Fibroblast of lung (primary cell): ENCODE measurements around the gene ATRNL1. TPM values are rescaled to one million over a fixed set of nuclear protein-coding genes. Genes with fewer than 3 reads are reported as not detected.

Experiments used
- DNase-seq, 2 donors: peaks; one replicate each; pipeline versions ENCODE4 v3.0.0 to v3.0.0-alpha.2; 2010; ENCODE audit warnings: low read depth in 2 of 2
- H2AFZ ChIP-seq: 2 replicates; pipeline ENCODE4 v1.5.1; 2012; ENCODE audit warnings: low read length, control low read depth, inconsistent platforms
- H3K27ac ChIP-seq: 2 replicates; pipeline ENCODE4 v1.5.1; 2011; ENCODE audit warnings: low read length, control low read depth; ENCODE audit not compliant: insufficient read depth
- H3K27me3 ChIP-seq: 2 replicates; pipeline ENCODE4 v1.5.1; 2011; ENCODE audit warnings: mild to moderate bottlenecking, low read length; ENCODE audit not compliant: control insufficient read depth, insufficient read depth
- H3K36me3 ChIP-seq: 2 replicates; pipeline ENCODE4 v1.5.1; 2011; ENCODE audit warnings: low read length; ENCODE audit not compliant: control insufficient read depth, insufficient read depth
- H3K4me1 ChIP-seq: 2 replicates; pipeline ENCODE4 v1.5.1; 2011; ENCODE audit warnings: low read length; ENCODE audit not compliant: control insufficient read depth, insufficient read depth; ENCODE audit errors: extremely low read depth
- H3K4me2 ChIP-seq: 2 replicates; pipeline ENCODE4 v1.5.1; 2011; ENCODE audit warnings: low read length, control low read depth; ENCODE audit not compliant: insufficient read depth; ENCODE audit errors: extremely low read depth
- H3K4me3 ChIP-seq, 4 experiments: fragments of 200-600 bp in 1 of 4; sonication (generic) in 1 of 4; replicated peaks in 1 of 4; 2 replicates each; pipeline ENCODE4 v1.5.1; 2011 to 2016; ENCODE audit warnings: low read length in 4 of 4, low read depth in 3 of 4, mild to moderate bottlenecking in 3 of 4, control low read depth in 2 of 4, inconsistent platforms in 1 of 4, mixed read lengths in 1 of 4; ENCODE audit not compliant: insufficient read depth in 1 of 4; ENCODE audit errors: control extremely low read depth in 1 of 4
- H3K79me2 ChIP-seq: 2 replicates; pipeline ENCODE4 v1.5.1; 2012; ENCODE audit warnings: mild to moderate bottlenecking, low read length, inconsistent platforms; ENCODE audit not compliant: control insufficient read depth, insufficient read depth
- H3K9ac ChIP-seq: 2 replicates; pipeline ENCODE4 v1.5.1; 2011; ENCODE audit warnings: mild to moderate bottlenecking, low read length, control low read depth; ENCODE audit not compliant: insufficient read depth
- H3K9me3 ChIP-seq: 2 replicates; pipeline ENCODE4 v1.5.1; 2012; ENCODE audit warnings: low read depth, low read length; ENCODE audit not compliant: control insufficient read depth, insufficient read depth
- H4K20me1 ChIP-seq: 2 replicates; pipeline ENCODE4 v1.5.1; 2011; ENCODE audit warnings: low read length; ENCODE audit not compliant: control insufficient read depth, insufficient read depth; ENCODE audit errors: extremely low read depth
- EZH2 ChIP-seq: IDR thresholded peaks from 2 replicates; pipeline ENCODE4 v1.5.1; 2012; ENCODE audit warnings: low read length, control low read depth, mild to moderate bottlenecking; ENCODE audit errors: missing control alignments
- polyA plus RNA-seq, 2 donors: library from polyadenylated mRNA; depleted of rRNA in 1 of 2; stranded (reverse) in 1 of 2; unstranded in 1 of 2; fragments of >200 nt; gene quantifications; 2 replicates each; pipeline ENCODE4 v1.2.1, GENCODE V29; 2011 to 2012; ENCODE audit warnings: missing spikeins in 1 of 2
- total RNA-seq: library from RNA; depleted of rRNA; stranded (reverse); fragments of >200 nt; gene quantifications from 2 replicates; pipeline ENCODE4 v1.2.1, GENCODE V29; 2014
- TF ChIP-seq, protein P1 (sequence below), 2 donors: IDR thresholded peaks in 1 of 2; conservative IDR thresholded peaks in 1 of 2; 1 replicate in 1 of 2; 2 replicates in 1 of 2; pipeline ENCODE4 v1.5.1; 2011 to 2012; ENCODE audit warnings: low read length in 2 of 2, control low read depth in 1 of 2, inconsistent platforms in 1 of 2, low read depth in 1 of 2, mild to moderate bottlenecking in 1 of 2

ATRNL1 gene
- total and polyA plus RNA-seq, 2 donors (not counting 1 experiment from before 2014, with no cell fraction given) = 0.33 TPM

DNA sequence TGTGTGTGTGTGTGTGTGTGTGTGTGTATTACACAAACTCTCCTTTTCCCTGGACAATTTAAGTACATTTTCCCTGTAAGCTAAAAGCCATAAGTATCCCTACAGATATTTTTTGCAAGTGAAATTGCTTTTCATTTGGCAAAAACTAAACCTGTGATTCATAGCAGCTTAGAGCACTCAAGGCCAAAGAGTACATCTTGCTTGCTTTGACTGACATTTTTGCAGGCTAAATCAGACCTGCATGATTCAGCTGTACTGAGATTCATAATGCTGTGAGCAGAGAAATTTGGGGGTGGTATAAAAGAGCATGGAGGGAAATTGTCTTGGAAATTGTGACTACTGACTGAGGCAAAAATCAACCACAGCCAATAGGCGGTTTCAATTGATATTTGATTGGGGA, 679.4 kb downstream of the ATRNL1 start:
- H3K27me3 ChIP-seq = no peaks in the 10 kb centered on the region
- no peak overlapping the region for H3K27ac ChIP-seq
- no peaks in the 10 kb centered on the region for H3K9me3 ChIP-seq
- no peak overlapping the region for H3K9ac ChIP-seq
- no peaks in the 10 kb centered on the region for H4K20me1 ChIP-seq
- H3K4me1 ChIP-seq = peaks cover 4% of the 10 kb centered on the region
- peak overlapping the region; percentile 15 for H3K4me2 ChIP-seq
- no peak for TF ChIP-seq EZH2
- TF ChIP-seq, protein P1, sequence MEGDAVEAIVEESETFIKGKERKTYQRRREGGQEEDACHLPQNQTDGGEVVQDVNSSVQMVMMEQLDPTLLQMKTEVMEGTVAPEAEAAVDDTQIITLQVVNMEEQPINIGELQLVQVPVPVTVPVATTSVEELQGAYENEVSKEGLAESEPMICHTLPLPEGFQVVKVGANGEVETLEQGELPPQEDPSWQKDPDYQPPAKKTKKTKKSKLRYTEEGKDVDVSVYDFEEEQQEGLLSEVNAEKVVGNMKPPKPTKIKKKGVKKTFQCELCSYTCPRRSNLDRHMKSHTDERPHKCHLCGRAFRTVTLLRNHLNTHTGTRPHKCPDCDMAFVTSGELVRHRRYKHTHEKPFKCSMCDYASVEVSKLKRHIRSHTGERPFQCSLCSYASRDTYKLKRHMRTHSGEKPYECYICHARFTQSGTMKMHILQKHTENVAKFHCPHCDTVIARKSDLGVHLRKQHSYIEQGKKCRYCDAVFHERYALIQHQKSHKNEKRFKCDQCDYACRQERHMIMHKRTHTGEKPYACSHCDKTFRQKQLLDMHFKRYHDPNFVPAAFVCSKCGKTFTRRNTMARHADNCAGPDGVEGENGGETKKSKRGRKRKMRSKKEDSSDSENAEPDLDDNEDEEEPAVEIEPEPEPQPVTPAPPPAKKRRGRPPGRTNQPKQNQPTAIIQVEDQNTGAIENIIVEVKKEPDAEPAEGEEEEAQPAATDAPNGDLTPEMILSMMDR (conservative IDR thresholded peaks at IDR 0.05 in 1 of 2, IDR thresholded peaks at IDR 0.05 in 1 of 2; ENCODE audit: low read depth in 1 of 2, low read length in 2 of 2) = no peak
- H3K36me3 ChIP-seq = no peaks in the 10 kb centered on the region
- no peaks in the 10 kb centered on the region for H3K79me2 ChIP-seq
- no peak overlapping the region for H3K4me3 ChIP-seq
- DNase-seq = peak; percentile 79 to 92
- H2AFZ ChIP-seq = no peak overlapping the region

DNA sequence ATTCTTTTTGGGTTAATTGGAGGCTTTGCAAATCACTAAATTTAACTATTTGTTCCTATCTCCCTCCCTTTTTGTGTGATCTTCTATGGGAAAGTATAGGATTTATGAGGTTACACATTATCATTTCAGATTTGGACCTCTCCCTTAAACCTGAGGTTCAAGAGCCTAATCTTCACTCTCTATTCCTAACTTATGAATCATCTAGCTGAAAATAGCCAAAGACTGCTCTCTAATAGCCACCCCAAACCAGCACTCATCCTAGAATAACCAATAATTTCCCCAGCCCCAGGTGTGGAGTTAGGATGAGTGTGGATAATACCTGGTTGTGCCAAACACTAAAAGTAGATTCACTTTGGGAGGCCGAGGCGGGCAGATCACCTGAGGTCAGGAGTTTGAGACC, 680.7 kb downstream of the ATRNL1 start:
- H3K4me2 ChIP-seq = no peak overlapping the region

DNA sequence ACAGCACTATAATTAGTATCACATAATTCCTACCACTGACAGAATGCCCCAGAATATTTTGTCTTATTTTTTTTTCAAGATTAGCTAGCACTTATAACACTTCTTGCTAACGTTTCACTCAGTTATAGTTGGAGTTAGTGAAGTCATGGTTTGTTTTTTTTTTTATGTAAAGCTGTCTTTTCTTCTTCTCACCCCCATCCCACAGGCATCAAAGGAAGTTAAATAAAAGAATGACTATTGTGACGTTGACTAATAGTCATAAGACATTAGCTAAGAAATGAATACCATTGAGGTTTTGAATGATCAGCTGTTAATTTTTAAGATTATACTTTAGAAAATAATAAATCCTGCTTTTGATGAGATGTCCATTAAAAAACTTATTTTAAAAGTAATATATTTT, 681.6 kb downstream of the ATRNL1 start:
- H3K4me3 ChIP-seq = no peak overlapping the region
- no peaks in the 10 kb centered on the region for H4K20me1 ChIP-seq
- DNase-seq = peak in 1 of 2 donors; percentile 14
- TF ChIP-seq, protein P1 (conservative IDR thresholded peaks at IDR 0.05 in 1 of 2, IDR thresholded peaks at IDR 0.05 in 1 of 2; ENCODE audit: low read depth in 1 of 2, low read length in 2 of 2) = no peak
- TF ChIP-seq EZH2 = no peak
- no peaks in the 10 kb centered on the region for H3K9me3 ChIP-seq
- H3K79me2 ChIP-seq = no peaks in the 10 kb centered on the region
- H3K4me1 ChIP-seq = peaks cover 4% of the 10 kb centered on the region
- no peak overlapping the region for H3K9ac ChIP-seq
- no peak overlapping the region for H3K27ac ChIP-seq
- H2AFZ ChIP-seq = no peak overlapping the region
- no peak overlapping the region for H3K4me2 ChIP-seq
- no peaks in the 10 kb centered on the region for H3K27me3 ChIP-seq
- H3K36me3 ChIP-seq = no peaks in the 10 kb centered on the region

More for the DNA sequence above, 680.7 kb downstream of the ATRNL1 start:
- no peak overlapping the region for H2AFZ ChIP-seq
- no peaks in the 10 kb centered on the region for H3K79me2 ChIP-seq
- no peaks in the 10 kb centered on the region for H3K9me3 ChIP-seq
- H3K27ac ChIP-seq = no peak overlapping the region
- H3K4me3 ChIP-seq = no peak overlapping the region
- TF ChIP-seq, protein P1 (conservative IDR thresholded peaks at IDR 0.05 in 1 of 2, IDR thresholded peaks at IDR 0.05 in 1 of 2; ENCODE audit: low read depth in 1 of 2, low read length in 2 of 2) = no peak
- TF ChIP-seq EZH2 = no peak
- no peaks in the 10 kb centered on the region for H3K27me3 ChIP-seq
- H3K9ac ChIP-seq = no peak overlapping the region
- no peaks in the 10 kb centered on the region for H3K36me3 ChIP-seq
- H3K4me1 ChIP-seq = peaks cover 4% of the 10 kb centered on the region
- no peaks in the 10 kb centered on the region for H4K20me1 ChIP-seq
- DNase-seq = peak in 1 of 2 donors; percentile 15
